ENCODE results near the gene HACD3. TPM values are rescaled to one million over a fixed set of nuclear protein-coding genes. Genes with fewer than 3 reads are reported as not detected.

HACD3 gene, protein sequence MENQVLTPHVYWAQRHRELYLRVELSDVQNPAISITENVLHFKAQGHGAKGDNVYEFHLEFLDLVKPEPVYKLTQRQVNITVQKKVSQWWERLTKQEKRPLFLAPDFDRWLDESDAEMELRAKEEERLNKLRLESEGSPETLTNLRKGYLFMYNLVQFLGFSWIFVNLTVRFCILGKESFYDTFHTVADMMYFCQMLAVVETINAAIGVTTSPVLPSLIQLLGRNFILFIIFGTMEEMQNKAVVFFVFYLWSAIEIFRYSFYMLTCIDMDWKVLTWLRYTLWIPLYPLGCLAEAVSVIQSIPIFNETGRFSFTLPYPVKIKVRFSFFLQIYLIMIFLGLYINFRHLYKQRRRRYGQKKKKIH
- 100 to 1,000 TPM; 103 to 172 (median 128) TPM for total RNA-seq

DNA sequence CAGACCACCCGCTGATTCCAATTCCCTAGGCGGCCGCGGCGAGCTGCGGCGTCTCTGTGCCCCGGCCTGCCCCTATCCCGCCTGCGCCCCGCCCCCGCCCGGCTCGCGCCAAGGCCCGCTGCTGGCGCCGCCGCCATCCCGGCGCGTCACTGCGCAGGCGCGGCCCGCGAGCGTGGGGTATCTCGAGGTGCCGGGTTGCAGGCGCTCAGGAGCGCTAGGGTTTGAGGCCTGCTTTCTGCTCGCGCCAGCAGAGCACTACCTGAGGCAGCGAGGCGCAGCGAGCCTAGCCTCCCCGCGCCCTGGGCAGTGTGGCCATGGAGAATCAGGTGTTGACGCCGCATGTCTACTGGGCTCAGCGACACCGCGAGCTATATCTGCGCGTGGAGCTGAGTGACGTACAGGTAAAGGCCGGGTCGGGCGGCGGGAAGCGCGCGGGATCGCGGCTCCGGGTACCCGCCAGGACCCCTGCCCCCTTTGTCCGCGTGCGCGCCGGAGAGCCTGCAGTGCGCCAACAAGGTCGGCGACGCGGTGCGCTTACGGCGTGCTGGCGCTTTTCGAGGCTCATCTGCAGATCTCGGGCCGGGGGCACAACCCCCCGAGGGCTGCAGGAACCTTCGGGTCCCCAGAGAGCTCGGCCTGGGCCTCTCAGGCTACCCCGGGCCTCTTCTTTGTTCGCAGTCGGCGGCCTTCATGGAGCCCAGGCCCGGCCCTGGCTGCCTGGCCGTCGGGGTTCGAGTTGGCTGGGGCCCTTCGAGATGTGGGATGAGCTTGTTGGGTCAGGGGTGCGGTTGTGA is at the start of gene HACD3:
Gene HACD3, plus strand, starts transcription at position 146 of the 794 bp plus-strand sequence. Its CDS starts 169 bp downstream, at position 315.
- intact Hi-C loops (cut with DNase I) = loop anchor here (10.0 kb wide), 1 partner anchor 74 kb away; no protein-coding TSS in a partner anchor
- Histone ChIP-seq H3K4me1 (peaks cover 9 to 17% of the 10 kb centered on the region in 2 donors), H3K9me3 (no peaks in the 10 kb centered on the region), H3K27ac (peak within 1 kb of the TSS; percentile 75 to 79 (median 78)), H3K27me3 (no peaks in the 10 kb centered on the region), H3K36me3 (no peaks in the 10 kb centered on the region), H3K4me3 (replicated peaks in 1 of 3) (peak within 1 kb of the TSS; percentile 37 to 85 (median 77))
- peak in 1 of 2 donors; percentile 77 for TF ChIP-seq POLR2A (IDR thresholded peaks at IDR 0.05)
- TF ChIP-seq, protein P1, sequence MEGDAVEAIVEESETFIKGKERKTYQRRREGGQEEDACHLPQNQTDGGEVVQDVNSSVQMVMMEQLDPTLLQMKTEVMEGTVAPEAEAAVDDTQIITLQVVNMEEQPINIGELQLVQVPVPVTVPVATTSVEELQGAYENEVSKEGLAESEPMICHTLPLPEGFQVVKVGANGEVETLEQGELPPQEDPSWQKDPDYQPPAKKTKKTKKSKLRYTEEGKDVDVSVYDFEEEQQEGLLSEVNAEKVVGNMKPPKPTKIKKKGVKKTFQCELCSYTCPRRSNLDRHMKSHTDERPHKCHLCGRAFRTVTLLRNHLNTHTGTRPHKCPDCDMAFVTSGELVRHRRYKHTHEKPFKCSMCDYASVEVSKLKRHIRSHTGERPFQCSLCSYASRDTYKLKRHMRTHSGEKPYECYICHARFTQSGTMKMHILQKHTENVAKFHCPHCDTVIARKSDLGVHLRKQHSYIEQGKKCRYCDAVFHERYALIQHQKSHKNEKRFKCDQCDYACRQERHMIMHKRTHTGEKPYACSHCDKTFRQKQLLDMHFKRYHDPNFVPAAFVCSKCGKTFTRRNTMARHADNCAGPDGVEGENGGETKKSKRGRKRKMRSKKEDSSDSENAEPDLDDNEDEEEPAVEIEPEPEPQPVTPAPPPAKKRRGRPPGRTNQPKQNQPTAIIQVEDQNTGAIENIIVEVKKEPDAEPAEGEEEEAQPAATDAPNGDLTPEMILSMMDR (IDR thresholded peaks at IDR 0.05) = no peak
- 0 to 3% methylated on average over 19 to 21 of the region's 88 CpGs for WGBS, 2 donors
- peak; percentile 89 to 90 for DNase-seq

DNA sequence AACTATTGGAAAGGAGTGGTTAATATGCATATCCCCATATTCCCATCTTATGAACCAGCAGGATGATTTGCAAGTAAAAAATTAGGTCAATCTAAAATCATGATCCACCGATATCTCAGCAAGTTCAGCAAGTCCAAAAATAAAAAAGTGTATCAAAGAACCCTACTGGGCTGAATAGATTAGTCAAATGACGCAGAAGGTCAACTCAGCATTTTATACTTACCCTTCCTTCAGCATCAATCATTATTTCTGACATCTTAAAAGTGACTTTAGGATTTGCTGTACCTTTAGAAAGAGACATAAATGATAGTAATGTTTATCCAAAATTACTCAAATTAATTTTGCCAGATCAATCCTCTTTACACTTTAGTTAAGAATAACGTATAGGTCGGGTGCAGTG is 45.4 kb upstream of the HACD3 start:
- Histone ChIP-seq H3K36me3 (peaks cover 31 to 36% of the 10 kb centered on the region in 2 donors), H3K27ac (no peak overlapping the region), H3K4me3 (replicated peaks in 1 of 3) (no peak overlapping the region), H3K9me3 (no peaks in the 10 kb centered on the region), H3K4me1 (no peaks in the 10 kb centered on the region), H3K27me3 (no peaks in the 10 kb centered on the region)
- intact Hi-C loops (cut with DNase I) = no loop called here
- no peak for TF ChIP-seq POLR2A (IDR thresholded peaks at IDR 0.05)
- TF ChIP-seq, protein P1 (IDR thresholded peaks at IDR 0.05) = no peak
- WGBS, 2 donors = 93 to 95% methylated on average over 4 of the region's 4 CpGs
- no peak for DNase-seq

DNA sequence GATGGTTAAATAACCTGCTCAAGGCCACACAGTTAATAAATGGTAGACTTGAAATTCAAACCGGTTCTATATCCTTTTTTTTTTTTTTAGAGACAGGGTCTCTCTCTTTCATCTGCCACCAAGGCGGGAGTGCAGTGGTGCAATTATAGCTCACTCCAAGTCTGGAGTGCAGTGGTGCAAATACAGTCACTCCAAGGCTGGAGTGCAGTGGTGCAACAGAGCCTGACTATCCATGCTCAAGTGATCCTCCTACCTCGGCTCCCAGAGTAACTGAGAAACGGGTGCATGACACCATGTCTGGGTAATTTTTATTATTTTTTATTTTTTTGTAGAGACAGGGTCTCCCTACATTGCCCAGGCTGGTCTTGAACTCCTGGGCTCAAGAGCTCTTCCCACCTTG is 36.2 kb upstream of the HACD3 start:
- 24 to 44% methylated on average over 4 of the region's 4 CpGs for WGBS, 2 donors
- no peaks in the 10 kb centered on the region for H3K9me3 ChIP-seq
- intact Hi-C loops (cut with DNase I) = no loop called here
- no peak overlapping the region for H3K4me3 ChIP-seq (replicated peaks in 1 of 3)
- no peaks in the 10 kb centered on the region for H3K27me3 ChIP-seq
- DNase-seq = peak; percentile 53 to 72
- peaks cover 28 to 38% of the 10 kb centered on the region in 2 donors for H3K36me3 ChIP-seq
- peaks cover 7 to 12% of the 10 kb centered on the region in 2 donors for H3K4me1 ChIP-seq
- no peak for TF ChIP-seq POLR2A (IDR thresholded peaks at IDR 0.05)
- TF ChIP-seq, protein P1 (IDR thresholded peaks at IDR 0.05) = no peak
- no peak overlapping the region for H3K27ac ChIP-seq

DNA sequence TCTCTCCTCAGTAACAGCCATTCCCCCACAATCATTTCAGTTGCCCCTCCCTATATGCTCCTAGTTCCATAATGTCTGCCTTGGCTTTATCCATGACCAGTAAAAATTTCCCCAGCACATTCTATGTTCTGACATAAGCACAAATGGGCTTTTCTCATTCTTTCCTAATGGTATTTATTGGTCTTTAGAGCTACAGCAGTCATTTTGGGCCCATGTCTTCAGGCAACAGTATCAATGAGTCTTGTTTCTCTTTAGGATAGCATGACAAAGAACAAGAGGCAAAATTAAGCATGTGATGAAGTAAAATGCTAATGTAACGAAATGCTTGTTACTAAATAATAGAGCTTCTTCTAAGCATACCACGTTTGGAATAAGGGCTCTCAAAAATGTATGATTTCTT is 20.9 kb upstream of the HACD3 start:
- no peak overlapping the region for H3K27ac ChIP-seq
- H3K4me3 ChIP-seq (replicated peaks in 1 of 3) = no peak overlapping the region
- H3K9me3 ChIP-seq = no peaks in the 10 kb centered on the region
- intact Hi-C loops (cut with DNase I) = no loop called here
- no peaks in the 10 kb centered on the region for H3K27me3 ChIP-seq
- TF ChIP-seq POLR2A (IDR thresholded peaks at IDR 0.05) = no peak
- TF ChIP-seq, protein P1 (IDR thresholded peaks at IDR 0.05) = no peak
- H3K36me3 ChIP-seq = peaks cover 7 to 10% of the 10 kb centered on the region in 2 donors
- 92% methylated on average over 2 of the region's 2 CpGs for WGBS, 2 donors
- no peak for DNase-seq
- peaks cover 12 to 22% of the 10 kb centered on the region in 2 donors for H3K4me1 ChIP-seq
